ENCODE results near the gene FMNL2. TPM values are rescaled to one million over a fixed set of nuclear protein-coding genes. Genes with fewer than 3 reads are reported as not detected.

FMNL2 gene
- total RNA-seq, 2 experiments from 2014 or later: 0.05 to 0.21 TPM

DNA sequence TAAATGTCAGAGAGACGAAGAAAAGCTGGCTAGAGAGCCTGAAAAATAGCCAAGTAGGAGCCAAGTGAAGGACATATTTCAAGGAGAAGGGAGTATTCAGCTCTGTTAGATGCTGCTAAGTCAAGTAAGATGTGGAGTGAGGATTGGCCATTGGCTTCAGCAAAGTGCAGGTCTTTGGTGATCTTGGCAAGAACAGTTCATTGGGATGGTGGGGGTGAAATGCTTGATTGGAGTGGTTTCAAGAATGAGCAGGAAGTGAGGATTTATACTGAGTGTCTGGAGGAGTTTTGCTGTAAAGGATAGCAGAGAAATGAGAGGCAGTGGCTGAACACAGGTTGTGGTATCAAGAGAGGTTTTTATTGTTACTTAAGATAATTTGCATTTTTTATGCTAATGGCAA lies 242.6 kb downstream of the FMNL2 start:
- ATAC-seq (no peak), DNase-seq (no peak)
- Mint-ChIP-seq H3K27ac (no peak overlapping the region), H3K4me3 (no peak overlapping the region), H3K27me3 (ENCODE audit: low read depth) (peaks cover 6% of the 10 kb centered on the region), H3K36me3 (ENCODE audit: low read depth) (no peaks in the 10 kb centered on the region), H3K4me1 (ENCODE audit: low read depth) (peaks cover 4% of the 10 kb centered on the region), H3K9me3 (ENCODE audit: insufficient read depth) (no peaks in the 10 kb centered on the region)
- ChIA-PET CTCF (interaction anchor here (2.1 kb wide), 1 partner anchor 21 kb away, joined by 5 read pairs; no protein-coding TSS in a partner anchor), POLR2A (no interaction called here)

- H3K4me3 Mint-ChIP-seq: no peak overlapping the region
- ATAC-seq (no peak), DNase-seq (no peak)
- CTCF ChIA-PET: interaction anchor here (2.1 kb wide), 1 partner anchor 22 kb away, joined by 5 read pairs; no protein-coding TSS in a partner anchor
- H3K27ac Mint-ChIP-seq: no peak overlapping the region
- H3K9me3 Mint-ChIP-seq (ENCODE audit: insufficient read depth): no peaks in the 10 kb centered on the region
- H3K4me1 Mint-ChIP-seq (ENCODE audit: low read depth): no peaks in the 10 kb centered on the region
- peaks cover 8% of the 10 kb centered on the region for H3K27me3 Mint-ChIP-seq (ENCODE audit: low read depth)
- POLR2A ChIA-PET: no interaction called here
- no peaks in the 10 kb centered on the region for H3K36me3 Mint-ChIP-seq (ENCODE audit: low read depth)
Measured at GRCh38 chr2:152578573-152578972, 243.6 kb downstream of the FMNL2 start.

GRCh38 chr2:152580714-152581113 lies 245.7 kb downstream of the FMNL2 start:
- POLR2A ChIA-PET: no interaction called here
- peaks cover 14% of the 10 kb centered on the region for H3K27me3 Mint-ChIP-seq (ENCODE audit: low read depth)
- no peak overlapping the region for H3K27ac Mint-ChIP-seq
- DNase-seq (no peak), ATAC-seq (no peak)
- no peak overlapping the region for H3K4me3 Mint-ChIP-seq
- CTCF ChIA-PET: interaction anchor here (1.7 kb wide), 1 partner anchor 8 kb away, joined by 4 read pairs; no protein-coding TSS in a partner anchor
- no peaks in the 10 kb centered on the region for H3K36me3 Mint-ChIP-seq (ENCODE audit: low read depth)
- no peaks in the 10 kb centered on the region for H3K9me3 Mint-ChIP-seq (ENCODE audit: insufficient read depth)
- no peaks in the 10 kb centered on the region for H3K4me1 Mint-ChIP-seq (ENCODE audit: low read depth)

- no peak for ATAC-seq
- Mint-ChIP-seq H3K27me3 (ENCODE audit: low read depth) (peaks cover 14% of the 10 kb centered on the region), H3K4me1 (ENCODE audit: low read depth) (no peaks in the 10 kb centered on the region), H3K4me3 (no peak overlapping the region), H3K9me3 (ENCODE audit: insufficient read depth) (no peaks in the 10 kb centered on the region), H3K36me3 (ENCODE audit: low read depth) (no peaks in the 10 kb centered on the region), H3K27ac (no peak overlapping the region)
- ChIA-PET CTCF (interaction anchor here (0.6 to 1.7 kb wide), 2 partner anchors 8 to 532 kb away, joined by 3 to 4 read pairs; no protein-coding TSS in a partner anchor), POLR2A (no interaction called here)
- DNase-seq: no peak
Measured at GRCh38 chr2:152581360-152581759, 246.4 kb downstream of the FMNL2 start.

DNA sequence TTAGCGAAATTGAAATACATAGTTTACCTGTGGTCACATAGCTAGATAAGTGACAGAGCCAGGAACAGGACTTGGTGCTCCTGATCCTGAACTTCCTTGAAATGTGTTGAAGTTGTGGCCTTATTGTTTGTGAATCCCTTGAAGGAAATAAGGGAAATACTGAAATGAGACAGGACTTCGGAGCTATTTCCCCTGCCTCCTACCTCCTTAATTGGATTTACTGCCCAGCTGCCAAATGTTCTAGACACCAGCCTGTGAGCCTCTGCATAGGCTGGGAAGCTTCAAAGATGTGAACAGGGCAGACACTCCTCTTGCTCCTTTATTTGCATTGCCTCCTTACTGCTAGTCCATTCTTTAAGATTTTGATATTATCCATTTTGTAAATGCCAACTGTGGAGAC lies 247.1 kb downstream of the FMNL2 start:
- Mint-ChIP-seq H3K27me3 (ENCODE audit: low read depth) (peaks cover 14% of the 10 kb centered on the region), H3K4me3 (no peak overlapping the region), H3K4me1 (ENCODE audit: low read depth) (no peaks in the 10 kb centered on the region), H3K9me3 (ENCODE audit: insufficient read depth) (no peaks in the 10 kb centered on the region), H3K36me3 (ENCODE audit: low read depth) (no peaks in the 10 kb centered on the region), H3K27ac (no peak overlapping the region)
- CTCF ChIA-PET: interaction anchor here (1.7 kb wide), 1 partner anchor 9 kb away, joined by 4 read pairs; no protein-coding TSS in a partner anchor
- POLR2A ChIA-PET: no interaction called here
- DNase-seq: no peak
- ATAC-seq: no peak

DNA sequence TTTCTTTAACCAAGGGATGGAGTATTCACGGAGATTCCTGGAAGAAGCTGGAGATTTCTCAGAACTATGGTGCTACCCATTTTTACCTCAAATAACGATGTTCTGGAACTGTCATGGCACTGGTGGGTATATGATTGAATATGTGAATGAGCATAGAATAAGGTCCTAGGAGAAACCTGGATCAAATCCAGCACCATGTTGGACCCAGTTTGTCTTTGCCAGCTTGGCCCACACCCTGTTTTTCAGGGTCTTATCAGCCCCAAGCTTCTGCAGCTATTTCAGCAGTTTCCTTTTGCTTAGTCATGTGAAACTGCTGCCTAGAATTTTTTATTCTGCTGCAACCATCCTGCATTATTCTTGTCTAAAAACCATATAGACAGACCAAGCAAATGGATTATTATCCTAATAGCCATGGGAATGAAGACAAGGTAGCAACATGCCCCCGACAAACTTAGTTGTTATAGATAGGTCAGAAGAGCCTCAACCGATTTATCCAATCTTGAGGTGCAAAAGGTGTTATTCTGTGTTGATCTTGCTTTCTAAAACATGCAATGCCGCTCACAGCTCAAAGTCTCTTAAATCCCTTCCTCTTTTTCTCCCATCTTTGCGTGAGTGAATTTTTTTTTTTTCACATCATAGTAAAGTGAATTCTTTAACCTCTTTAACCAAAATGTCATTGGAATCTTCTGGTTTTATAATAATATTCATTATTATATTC lies 248.7 kb downstream of the FMNL2 start:
- POLR2A ChIA-PET: no interaction called here
- CTCF ChIA-PET: no interaction called here
- Mint-ChIP-seq H3K27ac (no peak overlapping the region), H3K27me3 (ENCODE audit: low read depth) (peaks cover 17% of the 10 kb centered on the region), H3K4me1 (ENCODE audit: low read depth) (no peaks in the 10 kb centered on the region), H3K9me3 (ENCODE audit: insufficient read depth) (no peaks in the 10 kb centered on the region), H3K36me3 (ENCODE audit: low read depth) (no peaks in the 10 kb centered on the region), H3K4me3 (no peak overlapping the region)
- DNase-seq (no peak), ATAC-seq (no peak)

- POLR2A ChIA-PET: no interaction called here
- Mint-ChIP-seq H3K36me3 (ENCODE audit: low read depth) (no peaks in the 10 kb centered on the region), H3K27ac (no peak overlapping the region), H3K9me3 (ENCODE audit: insufficient read depth) (no peaks in the 10 kb centered on the region), H3K27me3 (ENCODE audit: low read depth) (peaks cover 17% of the 10 kb centered on the region), H3K4me1 (ENCODE audit: low read depth) (no peaks in the 10 kb centered on the region), H3K4me3 (no peak overlapping the region)
- CTCF ChIA-PET: no interaction called here
- DNase-seq (no peak), ATAC-seq (no peak)
Measured at GRCh38 chr2:152584301-152584700, 249.3 kb downstream of the FMNL2 start.

GRCh38 chr2:152585830-152586484 lies 251.0 kb downstream of the FMNL2 start:
- ChIA-PET CTCF (no interaction called here), POLR2A (no interaction called here)
- H3K4me1 Mint-ChIP-seq (ENCODE audit: low read depth): no peaks in the 10 kb centered on the region
- H3K27ac Mint-ChIP-seq: no peak overlapping the region
- no peaks in the 10 kb centered on the region for H3K9me3 Mint-ChIP-seq (ENCODE audit: insufficient read depth)
- peaks cover 13% of the 10 kb centered on the region for H3K27me3 Mint-ChIP-seq (ENCODE audit: low read depth)
- DNase-seq (no peak), ATAC-seq (no peak)
- no peak overlapping the region for H3K4me3 Mint-ChIP-seq
- H3K36me3 Mint-ChIP-seq (ENCODE audit: low read depth): no peaks in the 10 kb centered on the region

DNA sequence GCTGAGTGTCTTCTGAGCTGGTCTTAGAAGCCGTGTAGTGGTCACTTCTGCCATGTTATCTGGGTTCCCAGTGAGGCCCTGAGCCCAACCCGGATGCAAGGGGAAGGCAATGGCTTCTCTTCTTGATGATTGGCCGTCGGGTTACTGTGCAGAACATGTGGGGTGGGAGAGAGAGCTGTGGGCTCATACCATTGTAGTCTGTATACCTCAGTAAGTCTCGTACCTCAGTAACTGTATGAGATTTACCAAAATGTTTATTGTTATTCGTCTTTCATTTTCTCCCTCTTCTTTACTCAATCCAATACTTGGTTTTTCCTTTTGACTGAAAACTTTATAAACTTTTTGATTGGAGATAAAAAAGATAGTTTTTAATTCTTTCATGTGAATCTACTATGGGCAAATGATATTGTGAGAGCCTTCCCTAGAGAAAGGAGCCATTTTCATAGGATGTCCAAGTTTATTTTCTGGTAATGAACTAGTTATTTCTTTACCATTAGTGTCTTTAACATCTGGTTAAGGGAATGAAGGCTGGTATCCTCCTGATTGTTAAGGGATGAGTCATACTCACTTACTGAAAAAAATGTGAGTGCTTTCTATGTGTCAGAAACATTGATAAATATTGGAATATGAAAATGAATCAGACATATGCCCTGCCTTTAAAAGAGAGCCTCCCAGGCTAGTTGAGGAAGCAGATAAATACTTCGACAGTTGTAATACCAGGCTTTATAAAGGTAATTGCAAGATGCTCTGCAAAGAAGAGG lies 252.4 kb downstream of the FMNL2 start:
- Mint-ChIP-seq H3K9me3 (ENCODE audit: insufficient read depth) (no peaks in the 10 kb centered on the region), H3K4me3 (no peak overlapping the region), H3K27ac (no peak overlapping the region), H3K27me3 (ENCODE audit: low read depth) (peaks cover 13% of the 10 kb centered on the region), H3K4me1 (ENCODE audit: low read depth) (no peaks in the 10 kb centered on the region), H3K36me3 (ENCODE audit: low read depth) (no peaks in the 10 kb centered on the region)
- no peak for DNase-seq
- POLR2A ChIA-PET: no interaction called here
- CTCF ChIA-PET: no interaction called here
- ATAC-seq: no peak

DNA sequence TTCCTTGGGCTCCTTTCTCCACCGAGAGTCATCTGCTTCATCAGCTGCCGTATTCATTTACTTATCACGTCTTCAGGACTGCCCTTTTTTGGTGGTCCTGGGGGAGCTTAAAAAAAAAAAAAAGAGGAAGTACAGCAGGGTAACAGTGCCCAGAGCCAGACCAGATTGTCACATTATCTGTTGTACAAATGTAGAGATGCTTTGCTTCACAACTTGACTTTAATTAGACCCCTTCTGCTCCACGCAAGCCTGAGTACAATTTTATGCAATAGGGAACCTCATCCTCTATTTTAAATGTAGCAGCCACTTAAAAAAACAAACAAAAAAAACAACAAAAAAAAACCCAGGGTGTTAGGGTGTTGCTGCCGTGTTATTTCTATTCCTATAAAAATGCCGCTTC lies 254.0 kb downstream of the FMNL2 start:
- no peak for ATAC-seq
- no peak overlapping the region for H3K27ac Mint-ChIP-seq
- H3K4me3 Mint-ChIP-seq: no peak overlapping the region
- H3K9me3 Mint-ChIP-seq (ENCODE audit: insufficient read depth): no peaks in the 10 kb centered on the region
- H3K36me3 Mint-ChIP-seq (ENCODE audit: low read depth): no peaks in the 10 kb centered on the region
- peaks cover 2% of the 10 kb centered on the region for H3K4me1 Mint-ChIP-seq (ENCODE audit: low read depth)
- CTCF ChIA-PET: interaction anchor here (0.7 kb wide), 1 partner anchor 52 kb away, joined by 4 read pairs; no protein-coding TSS in a partner anchor
- POLR2A ChIA-PET: no interaction called here
- peaks cover 5% of the 10 kb centered on the region for H3K27me3 Mint-ChIP-seq (ENCODE audit: low read depth)
- DNase-seq: no peak

DNA sequence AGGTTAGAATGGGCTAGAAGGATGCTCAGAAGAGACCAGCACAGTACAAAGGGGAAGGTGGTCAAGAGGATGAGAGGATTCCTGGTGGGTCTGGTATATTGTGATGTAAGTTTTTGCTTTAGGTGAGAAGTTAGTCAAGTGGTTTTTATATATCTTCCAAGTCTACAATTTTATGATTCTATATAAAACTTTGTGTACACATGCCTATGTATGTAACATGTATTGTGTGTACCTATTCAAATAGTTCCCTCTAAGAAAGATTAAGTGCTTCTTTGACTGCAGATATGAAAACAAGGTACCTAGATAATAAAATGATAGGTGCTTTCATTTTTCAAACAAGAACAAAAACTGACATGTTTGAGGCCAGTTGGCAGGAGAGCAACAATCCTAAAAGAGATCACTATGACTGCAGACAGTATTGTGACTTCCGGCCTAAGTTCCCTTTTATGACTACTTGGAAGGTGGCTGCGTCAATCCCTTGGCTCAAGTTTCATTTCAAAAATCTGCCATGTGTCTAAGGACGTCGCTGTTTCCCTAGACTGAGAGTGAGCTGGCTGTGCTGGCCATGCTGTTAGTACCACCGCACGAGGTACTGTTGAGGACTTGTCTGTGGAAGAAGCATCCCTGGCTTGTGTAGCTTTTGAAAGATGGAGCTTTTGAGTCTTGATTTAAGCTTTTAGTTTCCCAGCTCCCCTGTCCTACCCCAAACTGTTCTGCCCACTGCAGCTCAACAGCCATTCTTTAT lies 259.2 kb downstream of the FMNL2 start:
- Mint-ChIP-seq H3K9me3 (ENCODE audit: insufficient read depth) (no peaks in the 10 kb centered on the region), H3K36me3 (ENCODE audit: low read depth) (no peaks in the 10 kb centered on the region), H3K4me3 (no peak overlapping the region), H3K4me1 (ENCODE audit: low read depth) (peaks cover 10% of the 10 kb centered on the region), H3K27me3 (ENCODE audit: low read depth) (no peaks in the 10 kb centered on the region), H3K27ac (no peak overlapping the region)
- ChIA-PET POLR2A (no interaction called here), CTCF (interaction anchor here (0.9 kb wide), 1 partner anchor 17 kb away, joined by 3 read pairs; no protein-coding TSS in a partner anchor)
- no peak for DNase-seq
- peak; percentile 33 for ATAC-seq
